ENCODE measurements around the gene SSRP1.
"Not testable (repeated sequence)": the region's sequence is repeated elsewhere in the genome, so short reads cannot be mapped to it uniquely, and the experiment has no call there.

The SSRP1 gene

DNA sequence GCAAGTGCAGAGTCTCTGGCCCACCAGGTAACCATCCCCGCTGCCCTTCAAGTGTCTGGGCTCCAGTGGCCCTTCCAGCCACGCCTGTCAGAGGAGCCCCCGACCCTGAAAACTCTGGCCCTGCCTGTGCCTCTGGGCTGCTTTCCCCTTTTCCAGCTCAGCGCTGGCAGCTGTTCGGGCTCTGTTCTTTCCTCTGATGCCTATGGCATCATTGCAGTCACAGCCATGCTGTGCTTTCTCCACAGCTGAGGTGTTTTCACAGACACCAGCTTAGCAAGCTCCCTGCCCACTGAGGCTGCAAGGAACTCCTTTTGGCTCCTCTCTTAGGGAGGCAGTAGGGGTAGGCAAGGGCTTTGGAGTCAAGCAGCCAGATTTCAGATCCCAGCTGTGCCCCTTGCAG is 23.7 kb upstream of the SSRP1 start:
- DNase-seq: no peak

DNA sequence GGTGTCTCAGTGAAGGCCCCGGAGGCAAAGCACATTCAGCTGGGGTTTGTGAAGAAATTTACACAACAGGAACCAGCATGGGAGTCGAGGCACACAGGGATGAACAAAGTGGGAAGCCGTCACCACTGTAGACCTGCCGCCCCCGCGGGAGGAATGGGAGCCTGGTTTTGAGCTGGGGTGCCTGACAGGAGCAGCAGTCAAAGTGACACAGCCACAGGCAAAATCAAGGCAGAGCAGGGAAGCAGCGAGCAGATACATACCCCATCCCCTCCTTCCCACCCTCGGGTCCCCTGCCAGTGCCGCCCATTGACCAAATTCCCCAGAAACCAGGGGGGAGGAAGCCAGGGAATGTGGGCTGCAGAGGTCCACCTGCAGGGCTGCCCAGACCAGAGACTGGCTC is 23.3 kb upstream of the SSRP1 start:
- no peak for DNase-seq

DNA sequence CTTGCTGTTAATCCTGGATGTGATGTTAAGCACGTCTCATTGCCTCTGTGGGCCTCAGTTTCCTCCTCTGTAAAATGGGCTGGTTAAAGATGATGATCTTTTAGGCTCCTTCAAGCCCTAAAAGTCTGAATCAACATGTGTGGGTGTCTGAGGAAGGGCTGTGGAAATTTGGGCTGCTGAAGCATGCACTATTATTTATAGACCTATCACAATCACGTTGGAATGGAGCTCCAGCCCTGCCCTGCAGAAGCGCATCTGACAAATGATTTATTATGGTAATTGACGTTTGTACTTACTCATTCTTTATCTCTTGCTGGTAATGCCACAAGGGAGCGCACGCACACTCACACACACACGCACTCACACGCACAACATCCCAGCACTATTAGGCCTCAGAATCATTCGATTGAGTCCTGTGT is 22.9 kb upstream of the SSRP1 start:
- no peak for DNase-seq

DNA sequence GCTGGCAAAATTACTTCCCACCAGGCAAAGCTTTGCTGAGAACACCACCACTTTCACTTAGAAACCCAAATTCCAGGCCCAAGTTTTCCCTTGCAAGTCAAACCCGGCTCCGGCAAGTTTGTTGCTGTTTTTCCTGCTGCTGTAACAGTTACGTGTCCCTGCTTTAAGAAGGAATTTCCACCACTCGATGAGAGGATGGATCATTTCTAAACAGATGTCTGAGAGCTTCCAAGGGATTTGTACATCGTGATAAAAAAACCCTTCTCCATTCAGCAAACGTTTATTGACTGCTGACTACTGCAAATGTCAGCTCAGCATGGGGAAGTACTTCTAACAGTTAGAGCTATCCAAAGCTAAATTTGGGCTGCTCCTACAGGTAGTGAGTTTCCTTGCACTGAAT is 22.2 kb upstream of the SSRP1 start:
- DNase-seq: no peak

DNA sequence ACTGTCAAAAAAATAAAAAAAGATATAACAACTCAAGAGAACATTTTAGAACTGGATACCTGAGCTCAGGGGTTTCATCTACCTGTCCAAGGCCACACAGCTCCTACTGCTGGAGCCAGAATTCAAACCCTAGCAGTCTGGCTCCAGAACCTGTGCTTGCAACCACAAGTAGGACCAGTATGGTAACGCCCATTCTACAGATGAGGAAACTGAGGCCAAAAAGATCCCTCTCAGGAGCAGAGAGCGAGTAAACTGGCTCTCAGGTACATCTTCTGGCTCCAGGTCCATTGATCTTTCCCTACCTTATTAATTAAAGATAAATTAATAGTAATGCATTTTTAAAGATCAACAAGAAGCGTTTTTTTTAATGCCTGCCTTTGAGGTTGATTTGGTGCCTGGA is 21.6 kb upstream of the SSRP1 start:
- DNase-seq: no peak

DNA sequence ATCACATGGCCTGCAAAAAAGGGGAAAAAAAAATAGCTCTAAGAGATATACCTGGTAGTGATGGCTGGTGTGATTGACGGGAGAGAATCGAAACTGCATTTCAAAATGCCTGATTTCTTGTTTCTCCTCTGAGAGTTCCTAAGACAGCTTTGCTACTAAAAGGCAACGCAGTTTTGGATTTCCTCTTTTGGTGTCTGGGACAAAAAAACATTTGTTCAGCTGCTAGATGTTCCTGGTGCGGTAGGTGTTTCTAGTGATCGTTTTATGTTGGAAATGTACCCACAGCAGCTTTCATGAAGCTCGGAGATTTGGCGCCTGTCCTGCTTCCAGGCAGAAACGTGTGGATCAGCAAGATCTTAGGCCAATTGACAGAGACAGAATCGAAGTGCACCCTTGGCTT is 20.6 kb upstream of the SSRP1 start:
- DNase-seq: no peak

DNA sequence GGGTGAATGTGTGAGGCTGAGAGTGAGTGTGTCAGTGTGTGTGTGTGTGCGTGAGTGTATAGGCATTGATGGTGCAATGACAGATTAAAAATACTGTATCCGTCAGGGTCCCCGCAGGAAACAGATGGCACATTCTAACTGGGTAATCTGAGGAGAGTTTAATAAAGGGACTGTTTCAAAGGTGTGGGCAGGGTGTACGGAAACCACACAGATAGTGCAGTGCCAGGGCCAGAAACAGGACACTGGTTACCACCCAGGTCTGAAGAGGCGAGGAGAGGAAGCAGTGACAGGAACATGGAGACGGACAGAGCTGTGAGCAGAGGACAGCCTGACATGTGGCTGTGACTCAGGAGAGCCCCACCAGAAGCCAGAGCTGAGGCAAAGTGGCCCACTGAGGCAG is 19.0 kb upstream of the SSRP1 start:
- no peak for DNase-seq

DNA sequence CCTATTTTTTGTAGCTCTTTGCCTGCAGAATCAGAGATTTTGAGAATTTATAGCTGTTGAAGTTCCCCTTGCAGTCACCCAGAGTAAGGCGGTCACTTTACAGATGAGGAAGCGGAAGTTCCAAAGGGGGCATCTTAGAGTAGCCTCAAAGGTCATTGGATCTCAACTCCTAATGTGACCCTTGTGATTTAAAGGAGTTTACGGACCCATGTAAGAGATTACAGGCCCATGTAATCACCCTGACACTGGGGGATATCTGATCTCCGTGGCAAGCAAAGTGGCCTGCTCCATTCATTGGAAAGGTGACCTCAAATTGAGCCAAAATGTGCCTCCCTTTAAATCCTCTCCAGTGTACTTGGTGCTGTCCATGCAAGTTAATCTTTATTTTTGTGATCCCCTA is 18.2 kb upstream of the SSRP1 start:
- DNase-seq: no peak

DNA sequence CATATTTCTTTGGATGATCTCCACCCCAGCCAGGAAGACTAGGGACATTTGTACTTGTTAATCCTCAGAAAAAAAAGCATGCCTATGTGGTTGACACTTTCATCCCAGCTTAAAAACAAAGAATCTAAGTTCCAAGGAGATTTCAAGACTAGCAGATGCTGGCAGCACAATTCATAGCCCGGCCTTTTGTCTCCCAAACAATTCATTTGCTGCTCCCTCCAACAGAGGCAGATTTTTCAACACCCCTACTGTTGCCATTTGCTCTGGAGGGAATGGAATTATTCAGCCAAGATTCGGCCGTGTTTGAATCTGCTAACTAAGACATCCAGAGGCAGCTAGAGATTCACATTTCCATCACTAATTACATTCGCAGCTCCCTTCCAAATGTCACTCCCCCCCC is 17.8 kb upstream of the SSRP1 start:
- DNase-seq: no peak

DNA sequence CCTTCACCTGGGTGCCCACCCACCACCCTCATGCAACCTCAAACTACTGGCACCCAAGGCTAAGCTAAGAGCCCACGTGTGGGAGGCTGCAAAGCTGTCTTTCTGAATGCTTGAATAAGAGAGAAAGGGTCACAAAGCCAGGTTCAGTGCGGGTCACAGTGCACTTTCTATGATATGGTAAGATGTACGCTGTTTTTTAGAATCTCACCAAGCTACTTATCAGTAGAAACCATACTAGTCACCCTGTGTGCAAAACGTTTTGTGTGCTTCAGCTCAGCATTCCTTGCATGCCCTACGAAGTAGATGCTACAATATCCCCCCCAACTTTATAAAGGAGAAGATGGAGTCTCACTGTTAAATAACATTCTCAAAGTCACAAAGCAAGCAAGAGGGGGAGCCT is 17.3 kb upstream of the SSRP1 start:
- DNase-seq: no peak

DNA sequence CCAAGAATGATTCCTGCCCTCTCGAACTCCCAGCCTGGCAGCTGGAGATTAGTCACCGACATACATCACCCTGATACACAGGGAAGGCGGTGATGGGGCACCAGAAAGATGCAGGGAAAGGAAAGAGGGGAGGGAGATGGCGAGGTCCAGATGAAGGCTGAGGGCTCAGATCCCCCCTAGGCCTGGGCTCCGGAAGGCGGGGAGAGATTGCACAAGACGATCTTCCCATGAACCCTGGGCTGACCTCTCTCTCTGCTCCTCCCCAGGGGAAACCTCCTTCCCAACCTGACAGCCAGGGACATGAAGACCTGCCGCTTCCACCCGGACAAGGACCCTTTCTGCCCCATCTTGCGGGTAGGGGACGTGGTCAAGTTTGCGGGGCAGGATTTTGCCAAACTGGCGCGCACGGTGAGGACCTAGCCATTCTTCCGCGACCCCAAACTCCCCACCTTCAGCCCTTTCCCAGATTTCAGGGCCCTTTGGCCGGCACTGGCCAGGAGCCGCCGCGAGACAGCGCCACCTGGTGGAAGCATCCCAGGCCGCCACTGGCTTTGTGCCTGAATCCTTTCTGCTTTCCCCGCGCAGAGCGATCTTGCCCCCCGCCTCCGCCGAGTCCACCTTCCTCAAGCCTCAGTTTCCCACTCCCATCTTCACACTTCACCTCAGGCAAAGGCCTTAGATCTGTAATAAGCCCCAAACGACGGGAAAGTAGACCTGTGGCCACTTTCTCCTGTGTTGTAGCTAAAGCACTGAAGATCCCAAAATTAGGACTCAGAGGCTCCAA is 14.0 kb upstream of the SSRP1 start:
- DNase-seq: no peak

DNA sequence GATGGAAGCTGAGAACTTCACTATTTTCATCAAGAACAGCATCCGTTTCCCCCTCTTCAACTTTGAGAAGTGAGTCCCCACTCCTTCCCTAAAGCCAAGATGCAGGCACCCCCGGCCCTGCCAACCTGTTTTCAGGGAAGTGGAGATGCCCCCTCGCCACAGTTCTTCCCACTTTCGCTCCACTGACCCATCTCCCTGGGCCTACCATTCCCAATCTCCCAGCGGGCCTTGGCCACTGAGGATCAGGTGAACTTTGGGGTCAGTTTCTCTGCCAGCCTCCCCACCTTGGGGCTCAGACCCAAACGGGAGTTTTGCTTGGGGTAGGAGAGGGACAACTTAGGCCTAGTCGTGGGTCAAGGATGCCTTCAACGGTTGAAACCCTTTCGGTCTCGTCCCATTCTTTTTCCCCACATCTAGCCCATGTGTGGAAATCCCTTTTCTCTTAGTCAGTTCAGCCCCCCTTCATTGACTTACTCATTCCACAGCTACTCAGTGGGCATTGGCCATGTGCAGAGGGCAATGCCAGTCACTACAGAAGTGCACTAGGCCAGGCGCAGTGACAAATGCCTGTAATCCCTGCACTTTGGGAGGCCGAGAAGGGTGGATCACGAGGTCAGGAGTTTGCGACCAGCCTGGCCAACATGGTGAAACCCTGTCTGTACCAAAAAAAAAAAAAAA is 13.1 kb upstream of the SSRP1 start:
- no peak for DNase-seq

DNA sequence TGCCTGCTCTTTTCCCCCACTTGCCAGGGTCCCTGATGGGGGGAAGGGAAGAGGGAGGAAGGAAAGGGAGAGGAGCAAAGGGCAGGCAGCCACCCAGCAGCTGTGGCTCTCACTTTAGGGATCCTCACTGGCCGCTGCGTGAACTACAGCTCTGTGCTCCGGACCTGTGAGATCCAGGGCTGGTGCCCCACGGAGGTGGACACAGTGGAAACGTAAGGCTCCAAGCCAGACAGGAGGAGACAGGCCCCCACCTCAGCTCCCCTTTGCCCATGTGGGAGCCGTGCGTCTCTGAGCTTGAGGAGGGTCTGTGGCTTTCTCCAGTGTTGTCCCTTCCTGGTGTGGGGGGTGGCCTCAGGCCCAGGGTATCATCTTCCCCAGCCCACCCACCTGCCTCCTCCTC is 12.4 kb upstream of the SSRP1 start:
- no peak for DNase-seq

DNA sequence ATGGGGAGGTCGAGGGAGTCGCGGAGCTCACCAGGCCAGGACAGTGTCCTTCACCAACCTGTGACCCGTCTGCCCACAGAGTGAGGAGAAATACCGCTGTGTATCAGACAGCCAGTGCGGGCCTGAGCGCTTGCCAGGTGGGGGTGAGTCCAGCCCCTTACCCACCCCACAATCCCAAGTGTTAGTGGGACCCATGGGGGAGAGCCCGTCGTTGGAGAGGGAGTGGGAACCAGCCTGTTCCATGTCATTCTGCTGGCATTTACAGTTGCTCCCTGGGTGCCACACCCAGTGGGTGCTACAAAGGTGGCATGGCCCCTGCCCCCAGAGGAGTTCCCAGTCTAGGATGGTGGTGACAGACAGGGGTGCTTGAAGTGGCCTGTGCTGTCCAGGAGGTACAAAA is 11.6 kb upstream of the SSRP1 start:
- DNase-seq: no peak

DNA sequence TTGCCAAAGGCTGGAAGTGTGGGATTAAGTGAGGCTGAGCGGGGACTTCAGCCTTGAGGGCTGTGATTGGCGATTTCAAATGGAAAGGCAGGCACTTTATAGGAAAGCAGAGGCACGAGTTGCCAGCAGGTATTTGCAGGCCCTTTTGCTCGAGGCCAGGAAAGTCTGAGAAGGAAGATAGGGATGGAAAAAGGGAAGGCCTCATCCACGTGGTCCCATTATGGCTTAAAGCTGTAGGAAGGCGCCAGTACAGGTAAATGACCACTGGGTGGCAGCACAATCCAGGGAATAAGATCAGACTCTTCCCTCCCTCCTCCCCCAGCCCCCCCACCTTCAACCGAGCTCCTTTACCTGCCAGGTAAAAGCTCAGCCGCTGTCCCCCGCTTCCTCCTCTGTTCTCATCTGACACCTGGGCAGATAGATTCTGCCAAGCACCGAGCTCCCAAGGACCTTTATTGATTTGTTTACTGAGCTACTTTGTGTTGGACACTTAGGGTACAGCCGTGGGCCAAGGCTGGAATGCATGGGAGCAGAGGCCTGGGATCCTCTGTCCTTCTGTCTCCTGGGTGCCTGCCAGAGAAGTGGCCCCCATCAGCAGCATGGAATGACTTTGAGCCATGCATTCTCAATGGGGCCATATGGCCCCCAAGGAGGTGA is 10.0 kb upstream of the SSRP1 start:
- no peak for DNase-seq

DNA sequence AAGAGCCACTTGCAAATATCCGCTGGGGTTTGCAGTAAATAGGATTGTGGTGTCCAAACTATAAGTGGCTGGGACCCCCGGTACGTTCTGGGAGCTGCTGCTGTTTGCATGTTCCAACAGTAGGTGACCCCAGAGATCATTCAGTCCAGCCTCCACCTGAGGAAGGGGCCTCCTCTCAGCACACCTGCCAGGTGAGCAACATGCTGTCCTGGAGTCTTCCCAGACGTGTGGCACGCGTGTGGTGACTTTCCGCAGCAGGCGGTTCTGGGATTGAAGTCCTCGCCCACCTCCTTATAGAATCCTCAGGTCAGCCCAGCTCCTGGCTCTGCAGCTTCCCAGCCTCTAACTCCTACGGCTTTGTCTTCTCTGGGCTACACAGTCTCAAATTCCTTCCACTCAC is 9.1 kb upstream of the SSRP1 start:
- DNase-seq: no peak

DNA sequence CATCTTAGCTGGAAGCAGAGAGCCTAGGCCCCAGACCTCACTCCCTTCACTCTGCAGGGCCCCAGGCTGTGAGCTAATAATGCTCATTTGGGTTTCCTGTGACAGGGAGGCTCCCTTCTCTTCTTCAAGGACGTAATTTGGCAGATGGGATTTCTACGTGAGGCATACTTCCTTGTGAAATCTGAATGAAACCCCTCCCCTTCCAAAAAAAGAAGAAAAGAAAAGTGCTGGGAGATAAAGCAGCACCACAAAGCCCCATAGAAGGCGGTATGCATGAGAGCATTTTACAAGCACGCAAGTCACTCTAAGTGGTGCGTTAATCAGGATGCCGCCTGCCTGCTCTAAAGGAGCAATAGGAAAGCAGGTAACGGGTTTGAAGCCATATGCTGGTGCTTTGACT is 8.1 kb upstream of the SSRP1 start:
- no peak for DNase-seq

DNA sequence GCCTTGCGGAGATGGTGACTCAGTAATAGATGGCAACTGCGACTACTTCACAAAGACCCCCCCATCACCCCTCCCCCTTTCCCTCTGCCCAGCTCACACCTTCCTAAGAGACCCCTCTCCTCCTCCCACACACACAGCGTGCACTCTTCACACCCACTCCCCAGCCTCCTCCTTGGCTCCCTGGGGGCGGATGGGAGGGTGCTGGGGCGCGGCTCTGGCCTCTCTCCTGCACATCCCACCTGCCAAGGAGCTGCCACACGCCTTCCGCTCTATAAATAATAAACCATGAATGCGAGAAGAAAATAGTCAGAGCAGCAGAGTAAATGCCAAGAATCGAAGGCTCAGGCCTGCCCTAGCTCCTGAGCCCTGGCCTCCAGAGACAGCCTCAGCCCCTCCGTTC is 7.0 kb upstream of the SSRP1 start:
- no peak for DNase-seq

DNA sequence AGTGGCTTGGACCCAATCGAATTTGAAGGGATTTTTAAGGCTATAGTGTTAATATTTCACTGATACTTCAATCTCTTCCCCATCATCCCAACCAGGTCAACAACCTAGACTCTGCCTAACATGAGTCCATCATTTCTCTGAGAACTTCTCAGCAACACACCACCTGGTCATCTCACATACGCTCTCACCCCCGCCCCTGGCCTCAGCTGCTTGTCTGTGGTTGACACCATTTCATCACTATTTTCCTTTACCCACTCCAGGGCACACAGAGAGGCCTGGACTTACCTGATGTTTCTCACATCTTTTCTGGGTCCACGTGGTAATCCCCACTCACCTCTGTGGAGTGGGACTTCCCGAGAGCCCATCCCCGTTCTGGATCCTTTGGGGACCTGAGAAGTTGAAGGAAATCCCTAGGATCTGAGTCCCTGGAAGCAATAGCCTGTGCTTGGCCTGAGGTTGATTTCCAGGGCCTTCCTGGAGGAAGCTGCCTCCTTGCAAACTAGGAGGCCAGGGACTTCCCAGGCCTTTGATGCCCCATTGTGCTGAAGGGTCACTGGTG is 5.6 kb upstream of the SSRP1 start:
- DNase-seq: no peak

DNA sequence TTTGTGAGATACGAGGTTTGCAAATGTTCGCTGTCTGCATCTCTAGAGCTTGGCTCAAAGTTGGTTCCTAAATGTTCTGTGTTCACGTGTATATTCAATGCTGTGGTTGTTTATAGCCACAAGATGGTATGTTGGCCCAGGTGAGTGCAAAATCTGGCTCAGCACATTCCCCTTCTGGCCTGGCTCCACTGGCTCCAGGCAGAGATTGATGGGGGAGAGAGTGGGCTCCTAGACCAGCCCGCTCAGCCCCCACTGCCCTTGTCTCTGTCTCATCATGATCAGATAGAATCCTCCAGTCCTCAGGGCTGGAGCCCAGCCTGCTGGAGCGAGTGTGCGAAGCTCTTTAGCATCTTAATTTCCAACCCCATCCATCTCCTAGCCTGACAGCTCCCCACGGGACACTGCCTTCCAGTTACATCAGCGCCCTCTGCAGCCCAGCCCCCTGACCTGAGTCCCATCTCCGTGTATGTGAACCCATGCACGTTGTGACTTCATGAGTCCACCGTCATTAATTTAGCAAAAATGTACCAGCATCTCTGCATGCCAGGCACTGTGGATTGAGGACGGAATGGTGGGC is 4.4 kb upstream of the SSRP1 start:
- DNase-seq: peak; percentile 34

DNA sequence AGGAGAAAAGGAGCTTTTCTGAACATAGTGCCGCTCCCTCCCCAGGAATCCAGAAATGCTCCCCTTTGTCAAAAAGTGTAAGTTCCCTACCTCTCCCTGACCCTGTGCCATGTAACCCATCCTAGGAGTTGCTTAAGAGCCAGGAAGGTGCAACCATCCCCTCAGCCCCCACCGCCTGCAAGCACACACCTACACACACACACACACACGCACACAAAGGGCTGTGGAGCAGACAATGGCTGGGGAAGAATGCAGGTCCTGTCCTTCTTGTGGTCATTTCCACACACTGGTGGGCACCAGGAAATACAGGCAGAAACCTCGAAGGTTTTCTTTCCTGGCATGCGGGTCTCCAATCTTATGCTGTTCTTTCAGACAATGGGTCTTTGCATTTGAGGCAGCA is 3.6 kb upstream of the SSRP1 start:
- no peak for DNase-seq

DNA sequence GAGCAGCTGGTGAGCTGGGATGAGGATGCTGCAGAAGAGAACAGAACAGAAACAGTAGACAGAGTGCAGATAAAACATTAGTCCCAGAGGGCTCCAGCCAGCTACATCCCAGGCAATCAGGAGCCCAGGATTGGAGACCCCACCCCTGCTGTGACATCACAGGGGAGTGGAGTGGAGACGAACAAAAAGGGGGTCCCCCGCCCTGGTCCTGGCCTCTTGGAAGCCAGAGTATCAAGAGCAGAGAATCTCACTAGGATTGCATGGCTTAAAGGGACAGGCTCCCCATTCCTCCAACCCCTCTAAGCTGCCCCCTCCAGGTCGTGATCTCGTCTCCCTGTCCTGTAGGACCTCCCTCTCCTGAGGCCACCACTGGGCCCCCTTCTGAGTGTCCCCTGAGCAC is 2.5 kb upstream of the SSRP1 start, which contains the start of gene P2RX3:
Gene P2RX3 (plus strand): TSS at position 211 of the 400 bp plus-strand sequence. CDS start 199 bp downstream, outside the sequence.
- DNase-seq: no peak

DNA sequence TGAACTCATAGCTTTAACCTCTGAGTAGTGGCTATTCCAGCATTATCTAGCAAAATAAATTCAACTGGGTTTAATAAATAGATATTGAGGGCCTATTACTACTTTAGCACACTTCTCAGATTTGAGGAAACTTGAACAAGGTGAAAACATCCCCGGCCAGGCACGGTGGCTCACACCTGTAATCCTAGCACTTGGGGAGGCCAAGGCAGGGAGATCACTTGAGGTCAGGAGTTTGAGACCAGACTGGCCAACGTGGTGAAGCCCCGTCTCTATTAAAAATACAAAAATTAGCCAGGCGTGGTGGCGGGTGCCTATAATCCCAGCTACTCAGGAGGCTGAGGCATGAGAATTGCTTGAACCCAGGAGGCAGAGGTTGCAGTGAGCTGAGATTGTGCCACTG is 1.2 kb upstream of the SSRP1 start:
- not testable (repeated sequence) for DNase-seq

Measured in NCI-H1436 treated with DMSO at 0.1 percent for 48 hours (cell line).